Left renal pelvis (tissue), 4 donors: ENCODE data around the gene PRMT1. TPM values are rescaled to one million over a fixed set of nuclear protein-coding genes. Genes with fewer than 3 reads are reported as not detected.

Experiments used
- DNase-seq, 4 donors: peaks; one replicate each; pipeline ENCODE4 v3.0.0-alpha.2; 2013; ENCODE audit warnings: low read depth in 4 of 4, low spot score in 3 of 4
- polyA plus RNA-seq, 4 donors: library from polyadenylated mRNA; unstranded; fragments of 120-200 nt; gene quantifications; one replicate each; pipeline ENCODE4 v1.2.1, GENCODE V29; 2013; ENCODE audit not compliant: insufficient read length in 4 of 4

PRMT1 gene
- polyA plus RNA-seq, 4 donors: 161 to 255 (median 205) TPM

GRCh38 chr19:49666120-49666444 lies 11.0 kb upstream of the PRMT1 start:
- no peak for DNase-seq

DNA sequence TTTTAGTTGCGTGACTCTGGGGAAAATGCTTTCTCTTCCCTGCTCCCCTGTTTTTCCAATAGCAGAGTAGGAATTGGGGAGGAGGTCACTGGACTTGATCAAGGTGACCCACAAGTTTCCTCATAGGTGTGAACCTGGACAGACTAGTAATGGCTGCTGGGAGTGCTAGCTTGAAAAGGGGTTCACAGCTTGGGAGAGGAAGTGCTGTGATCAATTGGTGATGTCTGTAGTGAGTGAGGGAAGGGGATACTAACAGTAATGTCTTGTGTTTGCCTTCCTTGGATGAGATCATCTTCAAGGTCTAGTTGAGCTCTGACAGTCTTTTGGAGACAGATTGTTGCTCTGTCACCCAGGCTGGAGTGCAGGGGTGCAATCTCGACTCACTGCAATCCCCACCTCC lies 9.6 kb upstream of the PRMT1 start:
- no peak for DNase-seq

DNA sequence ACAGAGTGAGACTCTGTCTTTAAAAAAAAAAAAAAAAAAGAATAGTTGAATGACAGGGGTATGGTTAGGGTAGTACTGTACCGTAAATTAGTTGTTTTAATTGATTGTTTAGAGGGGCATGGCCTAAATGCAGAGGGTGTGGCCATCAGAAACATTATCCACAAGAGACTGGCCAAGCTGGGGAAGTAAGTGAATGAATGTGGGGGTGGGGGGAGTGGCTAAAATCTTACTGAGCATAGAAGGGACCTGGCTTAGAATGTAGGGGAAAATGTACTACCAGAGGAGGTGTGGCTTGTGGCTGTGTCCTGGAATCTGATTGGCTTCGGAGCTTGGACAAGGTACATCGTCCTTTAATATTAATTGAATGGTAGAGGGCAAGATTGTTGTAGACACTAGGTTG lies 7.6 kb upstream of the PRMT1 start:
- DNase-seq: no peak

DNA sequence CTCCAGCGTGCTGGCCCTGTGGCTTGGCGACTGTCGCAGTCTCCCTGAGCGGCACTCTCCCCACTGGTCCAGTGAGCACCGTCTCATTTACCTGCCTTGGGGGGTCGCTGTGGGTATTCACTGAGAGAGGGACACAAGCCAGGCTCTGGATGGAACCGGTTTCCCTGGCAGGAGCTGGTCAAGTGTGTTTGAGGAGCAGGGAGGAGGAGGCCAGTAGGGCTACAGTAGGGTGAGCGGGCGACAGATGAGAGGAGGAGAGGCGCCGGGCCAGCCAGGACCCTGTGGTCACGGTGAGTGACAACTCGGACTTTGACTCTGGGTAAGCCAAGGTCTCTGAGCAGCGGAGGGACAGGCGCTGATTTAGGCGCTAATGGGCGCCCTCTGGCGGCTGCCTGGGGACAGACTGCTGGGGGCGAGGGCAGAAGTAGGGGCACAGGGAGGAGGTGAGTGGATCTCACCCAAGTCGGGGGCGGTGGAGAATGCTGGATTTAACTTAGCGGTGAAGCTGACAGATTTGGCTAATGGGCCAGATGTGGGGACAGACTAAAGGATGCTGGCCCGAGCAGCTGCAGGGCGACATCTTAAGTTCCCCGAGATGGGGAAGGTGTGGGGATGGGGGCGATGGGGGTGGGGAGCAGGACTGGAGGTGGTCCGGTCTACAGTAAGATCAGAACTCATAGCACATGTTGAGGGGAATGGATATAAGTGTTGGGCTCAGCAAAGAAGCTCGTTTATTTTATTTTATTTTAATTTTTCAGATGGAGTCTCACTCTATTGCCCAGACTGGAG lies 4.7 kb upstream of the PRMT1 start:
- no peak for DNase-seq

DNA sequence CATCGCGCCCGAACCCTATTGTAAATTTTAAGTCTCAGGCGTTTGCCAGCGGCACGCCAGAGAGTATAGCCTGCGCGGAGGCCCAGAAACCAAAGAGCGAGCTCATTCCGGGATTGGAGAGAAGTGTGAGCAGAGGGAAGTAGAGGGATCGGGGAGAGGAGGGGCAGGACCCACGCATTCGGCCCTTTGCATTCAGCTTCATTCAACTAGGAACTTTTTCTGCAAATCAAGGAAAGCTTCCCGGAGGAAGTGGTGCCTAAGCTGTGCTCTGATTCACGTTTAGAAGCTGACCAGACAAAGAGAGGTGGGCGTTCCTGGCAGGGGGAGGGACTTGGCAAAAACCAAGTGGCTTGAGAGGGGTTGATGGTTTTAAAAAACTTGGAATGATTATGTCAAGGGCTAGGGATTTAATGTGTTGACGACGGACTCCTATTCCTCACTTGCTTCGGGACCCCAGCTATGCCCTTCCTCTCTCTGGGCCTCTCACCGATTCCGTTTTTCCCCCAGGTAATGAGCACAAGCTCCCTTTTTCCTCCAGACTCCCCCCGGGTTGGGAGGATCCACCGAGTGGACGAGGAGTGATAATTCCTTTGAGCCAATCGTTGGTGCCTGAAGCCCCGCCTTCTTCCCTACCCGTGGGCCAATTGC lies 811 bp upstream of the PRMT1 start:
- peak in 2 of 4 donors; percentile 85 to 87 for DNase-seq

GRCh38 chr19:49676784-49677230 lies 264 bp upstream of the PRMT1 start:
- DNase-seq: peak; percentile 100

DNA sequence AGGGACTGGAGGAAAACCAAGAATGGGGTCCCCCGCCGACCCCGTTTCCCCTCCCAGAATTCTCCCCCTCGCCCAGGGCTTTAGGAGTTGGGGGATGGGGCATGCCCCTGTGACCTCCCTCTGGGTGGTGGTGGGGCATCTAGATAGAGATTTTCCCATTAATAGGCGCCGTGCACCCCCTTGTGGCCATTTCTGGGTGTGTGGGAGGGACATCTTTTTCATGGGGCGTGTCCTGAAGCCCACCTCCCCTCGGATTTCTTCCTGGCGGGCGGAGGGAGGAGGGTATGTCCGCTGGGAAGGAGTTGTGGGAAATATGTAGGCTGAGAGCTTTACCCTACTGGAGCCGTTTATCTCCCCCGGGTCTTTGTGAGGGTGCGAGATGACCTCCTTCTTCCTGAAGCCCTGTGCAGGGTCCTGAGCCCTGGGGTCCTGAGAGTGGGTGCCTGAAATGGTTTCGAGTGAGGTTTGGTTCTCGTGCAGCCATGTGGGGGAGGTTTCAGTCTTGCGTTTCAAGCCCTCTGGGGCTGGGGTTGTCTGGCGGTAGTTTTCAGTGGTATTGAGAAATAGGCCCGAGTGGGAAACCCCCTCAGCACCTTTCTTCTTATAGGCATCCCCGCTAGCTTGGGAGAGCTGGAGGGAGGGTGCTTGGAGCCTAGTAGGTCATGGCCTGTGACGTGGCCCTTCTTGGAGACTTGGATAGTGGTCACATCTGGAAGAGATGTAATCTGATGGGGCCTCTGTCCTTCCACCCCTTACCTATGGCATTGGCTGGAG lies 1.0 kb downstream of the PRMT1 start:
- DNase-seq: peak in 1 of 4 donors; percentile 72

GRCh38 chr19:49678985-49679770 lies 2.1 kb downstream of the PRMT1 start:
- no peak for DNase-seq

DNA sequence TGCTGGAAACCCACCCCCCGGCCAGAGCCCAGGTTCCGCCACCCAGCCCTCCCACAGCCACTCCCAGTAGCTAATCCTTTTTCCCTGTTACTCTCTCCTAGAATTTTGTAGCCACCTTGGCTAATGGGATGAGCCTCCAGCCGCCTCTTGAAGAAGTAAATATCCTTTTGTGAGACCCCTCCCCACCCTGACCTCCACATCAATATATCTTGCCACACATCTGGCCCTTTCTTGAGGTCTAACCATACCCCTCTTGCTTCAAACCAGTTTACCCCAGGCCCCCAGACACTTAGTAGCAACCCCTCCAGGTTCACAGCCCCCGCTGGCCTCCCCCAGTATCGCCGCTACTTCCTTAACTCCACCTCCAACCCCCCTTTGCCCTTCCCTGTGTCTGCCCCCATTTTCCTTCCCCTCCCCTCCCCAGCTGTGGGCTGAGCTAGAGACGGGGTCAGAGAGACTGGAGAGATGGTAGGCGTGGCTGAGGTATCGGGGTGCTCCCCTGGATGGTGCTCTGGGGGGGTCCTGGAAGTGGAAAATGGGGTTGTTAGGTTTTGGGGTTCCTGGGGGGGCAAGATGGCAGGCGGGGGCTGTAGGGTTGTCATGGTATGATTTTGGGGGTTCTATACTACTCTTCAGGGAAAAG lies 2.8 kb downstream of the PRMT1 start:
- no peak for DNase-seq

DNA sequence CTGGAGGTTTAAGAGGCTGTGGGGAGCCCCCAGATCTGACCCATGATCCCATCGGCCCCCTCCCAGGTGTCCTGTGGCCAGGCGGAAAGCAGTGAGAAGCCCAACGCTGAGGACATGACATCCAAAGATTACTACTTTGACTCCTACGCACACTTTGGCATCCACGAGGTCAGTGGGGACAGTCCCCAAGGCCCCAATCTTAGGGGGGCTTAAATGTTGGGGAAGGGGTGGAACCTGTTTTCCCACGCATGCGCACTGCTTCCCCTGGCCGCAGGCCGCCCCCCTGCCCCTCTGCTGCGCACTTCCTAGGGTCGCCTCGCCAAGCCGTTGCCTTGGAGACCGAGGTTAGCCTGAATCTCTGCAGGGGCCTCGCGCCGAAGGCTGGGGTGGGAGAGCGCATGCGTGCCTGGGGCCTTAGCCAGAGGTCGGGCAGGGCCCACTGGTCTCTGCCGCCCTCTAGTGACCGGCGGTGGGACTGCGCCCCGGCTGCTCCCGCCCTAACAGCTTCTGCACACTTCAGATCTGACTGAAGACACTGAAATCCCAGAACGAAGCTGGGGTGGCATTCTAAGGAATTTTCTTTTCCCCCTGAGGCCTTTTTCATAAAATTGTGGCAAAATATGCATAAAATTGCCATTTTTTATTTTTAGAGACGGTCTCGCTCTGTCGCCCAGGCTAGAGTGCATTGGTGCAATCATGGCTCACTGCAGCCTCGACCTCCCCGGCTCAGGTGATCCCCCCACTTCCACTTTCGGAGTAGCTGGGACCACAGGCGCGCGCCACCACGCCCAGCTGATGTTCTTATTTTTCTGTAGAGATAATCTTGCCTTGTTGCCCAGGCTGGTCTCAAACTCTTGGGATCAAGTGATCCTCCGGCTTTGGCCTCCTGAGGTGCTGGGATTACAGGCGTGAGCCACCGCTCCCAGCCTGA lies 3.6 kb downstream of the PRMT1 start:
- DNase-seq: peak; percentile 79 to 87 (median 83)

DNA sequence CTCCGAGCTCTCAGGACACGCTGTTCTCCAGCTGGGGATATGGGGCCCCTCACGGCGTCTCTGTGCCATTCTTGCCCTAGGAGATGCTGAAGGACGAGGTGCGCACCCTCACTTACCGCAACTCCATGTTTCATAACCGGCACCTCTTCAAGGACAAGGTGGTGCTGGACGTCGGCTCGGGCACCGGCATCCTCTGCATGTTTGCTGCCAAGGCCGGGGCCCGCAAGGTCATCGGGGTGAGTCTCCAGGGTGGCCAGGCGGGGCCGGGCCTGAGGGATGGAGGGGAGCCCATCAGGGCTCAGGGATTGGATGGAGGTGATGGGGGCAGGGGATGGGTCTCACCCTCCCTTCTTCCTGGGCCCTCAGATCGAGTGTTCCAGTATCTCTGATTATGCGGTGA lies 4.8 kb downstream of the PRMT1 start:
- DNase-seq: no peak

GRCh38 chr19:49682274-49682673 lies 5.2 kb downstream of the PRMT1 start:
- no peak for DNase-seq

DNA sequence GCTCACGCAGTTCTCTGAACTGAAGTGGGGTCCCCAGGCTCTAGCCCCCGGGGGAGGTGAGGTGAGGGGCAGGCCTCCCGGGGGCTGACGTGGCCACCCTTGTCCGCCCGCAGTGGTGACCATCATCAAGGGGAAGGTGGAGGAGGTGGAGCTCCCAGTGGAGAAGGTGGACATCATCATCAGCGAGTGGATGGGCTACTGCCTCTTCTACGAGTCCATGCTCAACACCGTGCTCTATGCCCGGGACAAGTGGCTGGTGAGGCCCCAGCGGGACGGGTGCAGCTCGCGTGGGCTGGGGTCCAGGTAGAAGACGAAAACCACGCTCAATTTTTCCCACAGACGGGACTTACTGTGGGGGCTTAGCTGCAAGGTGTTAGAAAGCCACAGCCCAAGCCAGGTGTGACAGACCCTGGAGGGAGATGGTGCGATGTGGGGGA lies 6.8 kb downstream of the PRMT1 start:
- no peak for DNase-seq

- no peak for DNase-seq
Observed at GRCh38 chr19:49684251-49684982, 7.3 kb downstream of the PRMT1 start.

- DNase-seq: no peak
Observed at GRCh38 chr19:49684983-49685553, 8.0 kb downstream of the PRMT1 start.

GRCh38 chr19:49685845-49686332 lies 8.8 kb downstream of the PRMT1 start:
- DNase-seq: no peak

- no peak for DNase-seq
Observed at GRCh38 chr19:49686503-49687088, 9.5 kb downstream of the PRMT1 start.

- DNase-seq: no peak
Observed at GRCh38 chr19:49687150-49687549, 10.1 kb downstream of the PRMT1 start.
